OCI-LY7 (cell line): ENCODE results near the gene OSCP1. TPM values are rescaled to one million over a fixed set of nuclear protein-coding genes. Genes with fewer than 3 reads are reported as not detected.

Experiments used
- BruUV-seq: library from RNA; stranded (reverse); fragments of 400-500 nt; replicated peaks from 2 replicates; lab custom pipeline; 2021; lab: Mats Ljungman, UMichigan
- CTCF ChIA-PET: fragments of 300-600 bp; sonication (Branson Sonifier 250); formaldehyde crosslinking; loops from one replicate; lab custom pipeline; 2022; ENCODE audit warnings: antibody characterized with exemption; ENCODE audit not compliant: unreplicated experiment; lab: Charles Lee
- POLR2A ChIA-PET: fragments of 300-600 bp; sonication (Branson Sonifier 250); formaldehyde crosslinking; loops from one replicate; lab custom pipeline; 2022; ENCODE audit warnings: antibody characterized with exemption; lab: Charles Lee
- DNase-seq: peaks from one replicate; pipeline ENCODE4 v3.0.0-alpha.2; 2015; ENCODE audit warnings: low spot score
- H2AFZ ChIP-seq: fragments of 200-600 bp; sonication (generic), shearing (Covaris generic); 2 replicates; pipeline ENCODE4 v1.6.1; 2014; ENCODE audit warnings: mild to moderate bottlenecking, antibody characterized with exemption, low read length, moderate library complexity
- H3K27ac ChIP-seq: fragments of 200-600 bp; sonication (generic); 2 replicates; pipeline ENCODE4 v1.5.1; 2014; ENCODE audit warnings: mixed run types, low read depth, mild to moderate bottlenecking, moderate library complexity, low read length, inconsistent platforms; ENCODE audit not compliant: poor library complexity, severe bottlenecking
- H3K36me3 ChIP-seq: fragments of 200-600 bp; sonication (generic); 2 replicates; pipeline ENCODE4 v1.6.1; 2014; ENCODE audit warnings: mild to moderate bottlenecking, antibody characterized with exemption, low read length, moderate library complexity, mixed read lengths; ENCODE audit not compliant: insufficient read depth
- H3K4me1 ChIP-seq: fragments of 200-600 bp; sonication (generic); 2 replicates; pipeline ENCODE4 v1.5.1; 2014; ENCODE audit warnings: mild to moderate bottlenecking, low read length; ENCODE audit not compliant: insufficient read depth, poor library complexity, severe bottlenecking
- H3K4me2 ChIP-seq: fragments of 200-600 bp; sonication (generic); 2 replicates; pipeline ENCODE4 v1.6.1; 2014; ENCODE audit warnings: mild to moderate bottlenecking, low read length
- H3K4me3 ChIP-seq: fragments of 200-600 bp; sonication (generic); 2 replicates; pipeline ENCODE4 v1.5.1; 2014; ENCODE audit warnings: mild to moderate bottlenecking, low read depth, low read length; ENCODE audit not compliant: poor library complexity, severe bottlenecking
- H3K79me2 ChIP-seq: fragments of 200-600 bp; sonication (generic); 2 replicates; pipeline ENCODE4 v1.6.1; 2016; ENCODE audit warnings: low read depth, mild to moderate bottlenecking, low read length, moderate library complexity, mixed read lengths; ENCODE audit not compliant: insufficient read depth
- H3K9me2 ChIP-seq: fragments of 200-600 bp; sonication (generic); 2 replicates; pipeline ENCODE4 v1.6.1; 2016; ENCODE audit warnings: mild to moderate bottlenecking, low read length, mixed read lengths; ENCODE audit not compliant: insufficient read depth
- H3K9me3 ChIP-seq: fragments of 200-600 bp; sonication (generic); 2 replicates; pipeline ENCODE4 v1.6.1; 2014; ENCODE audit warnings: mild to moderate bottlenecking, mixed run types, low read length, mixed read lengths
- H4K20me1 ChIP-seq: fragments of 200-600 bp; sonication (generic); 2 replicates; pipeline ENCODE4 v1.6.1; 2014; ENCODE audit warnings: mild to moderate bottlenecking, antibody characterized with exemption, low read length, moderate library complexity, mixed read lengths; ENCODE audit not compliant: insufficient read depth
- CTCF ChIP-seq: fragments of 200-600 bp; sonication (generic); conservative IDR thresholded peaks from 2 replicates; pipeline ENCODE4 v1.5.1; 2014; ENCODE audit warnings: mild to moderate bottlenecking, antibody characterized with exemption, low read length, moderate library complexity, mixed read lengths
- EZH2phosphoT487 ChIP-seq: fragments of 200-600 bp; sonication (generic); IDR thresholded peaks from 2 replicates; pipeline ENCODE4 v1.6.1; 2018; ENCODE audit warnings: low read depth, borderline replicate concordance, mild to moderate bottlenecking, mixed run types, antibody characterized with exemption, low read length, moderate library complexity, mixed read lengths
- intact Hi-C: fragments of 100-400 bp; cut with micrococcal nuclease; formaldehyde crosslinking; loops from one replicate; pipeline ENCODE4 v1.10.0; 2022; ENCODE audit not compliant: unreplicated experiment
- total RNA-seq, 2 experiments: library from RNA; depleted of rRNA in 1 of 2; stranded (reverse); fragments of >200 nt in 1 of 2; shearing (Covaris generic) in 1 of 2; gene quantifications; 2 replicates each; pipeline ENCODE4 v1.2.3, GENCODE V29; 2014 to 2022

Gene OSCP1
- total RNA-seq, 2 experiments from 2014 or later, result 0.82 to 3.5 TPM

GRCh38 chr1:36419569-36419968 lies 30.7 kb downstream of the OSCP1 start:
- H3K36me3 ChIP-seq, result no peaks in the 10 kb centered on the region
- CTCF ChIA-PET, result interaction anchor here (1.4 to 1.5 kb wide), 2 partner anchors 22 to 77 kb away, joined by 3 to 5 read pairs; partner anchors contain the start of gene LSM10
- H3K4me1 ChIP-seq, result peaks cover 11% of the 10 kb centered on the region
- H3K4me2 ChIP-seq, result no peak overlapping the region
- no peak overlapping the region for H2AFZ ChIP-seq
- no peak for DNase-seq
- H4K20me1 ChIP-seq, result no peaks in the 10 kb centered on the region
- no peaks in the 10 kb centered on the region for H3K79me2 ChIP-seq
- H3K27ac ChIP-seq, result no peak overlapping the region
- intact Hi-C loops, result no loop called here
- H3K9me2 ChIP-seq, result no peaks in the 10 kb centered on the region
- no peak overlapping the region for H3K4me3 ChIP-seq
- H3K9me3 ChIP-seq, result peaks cover 4% of the 10 kb centered on the region; the same call in 1 of the 2 replicates
- no TSS peak for BruUV-seq
- TF ChIP-seq EZH2phosphoT487 (no peak), CTCF (no peak)
- POLR2A ChIA-PET, result interaction anchor here (0.8 to 1.5 kb wide), 4 partner anchors 11 to 69 kb away, joined by 4 to 7 read pairs (median 6); no protein-coding TSS in a partner anchor

- POLR2A ChIA-PET, result interaction anchor here (0.8 to 1.5 kb wide), 4 partner anchors 10 to 69 kb away, joined by 4 to 7 read pairs (median 6); no protein-coding TSS in a partner anchor
- CTCF ChIA-PET, result interaction anchor here (1.5 kb wide), 1 partner anchor 77 kb away, joined by 3 read pairs; no protein-coding TSS in a partner anchor
- BruUV-seq, result no TSS peak
Observed at GRCh38 chr1:36419140-36419539, 31.1 kb downstream of the OSCP1 start.

More at GRCh38 chr1:36419140-36419539, 31.1 kb downstream of the OSCP1 start:
- H3K27ac ChIP-seq, result no peak overlapping the region
- intact Hi-C loops, result no loop called here
- TF ChIP-seq CTCF (no peak), EZH2phosphoT487 (no peak)
- no peak overlapping the region for H3K4me2 ChIP-seq
- H2AFZ ChIP-seq, result no peak overlapping the region
- H4K20me1 ChIP-seq, result no peaks in the 10 kb centered on the region
- no peak overlapping the region for H3K4me3 ChIP-seq
- H3K4me1 ChIP-seq, result peaks cover 11% of the 10 kb centered on the region
- DNase-seq, result no peak
- no peaks in the 10 kb centered on the region for H3K79me2 ChIP-seq
- H3K36me3 ChIP-seq, result no peaks in the 10 kb centered on the region
- H3K9me2 ChIP-seq, result no peaks in the 10 kb centered on the region
- H3K9me3 ChIP-seq, result peaks cover 8% of the 10 kb centered on the region; the same call in 1 of the 2 replicates
